Fibroblast of lung (primary cell): ENCODE measurements around the gene UGT1A10. TPM values are rescaled to one million over a fixed set of nuclear protein-coding genes. Genes with fewer than 3 reads are reported as not detected.

Source experiments
- DNase-seq, 2 donors: peaks; one replicate each; pipeline versions ENCODE4 v3.0.0 to v3.0.0-alpha.2; 2010; ENCODE audit warnings: low read depth in 2 of 2
- H2AFZ ChIP-seq: 2 replicates; pipeline ENCODE4 v1.5.1; 2012; ENCODE audit warnings: low read length, control low read depth, inconsistent platforms
- H3K27ac ChIP-seq: 2 replicates; pipeline ENCODE4 v1.5.1; 2011; ENCODE audit warnings: low read length, control low read depth; ENCODE audit not compliant: insufficient read depth
- H3K27me3 ChIP-seq: 2 replicates; pipeline ENCODE4 v1.5.1; 2011; ENCODE audit warnings: mild to moderate bottlenecking, low read length; ENCODE audit not compliant: control insufficient read depth, insufficient read depth
- H3K36me3 ChIP-seq: 2 replicates; pipeline ENCODE4 v1.5.1; 2011; ENCODE audit warnings: low read length; ENCODE audit not compliant: control insufficient read depth, insufficient read depth
- H3K4me1 ChIP-seq: 2 replicates; pipeline ENCODE4 v1.5.1; 2011; ENCODE audit warnings: low read length; ENCODE audit not compliant: control insufficient read depth, insufficient read depth; ENCODE audit errors: extremely low read depth
- H3K4me2 ChIP-seq: 2 replicates; pipeline ENCODE4 v1.5.1; 2011; ENCODE audit warnings: low read length, control low read depth; ENCODE audit not compliant: insufficient read depth; ENCODE audit errors: extremely low read depth
- H3K4me3 ChIP-seq, 4 experiments: fragments of 200-600 bp in 1 of 4; sonication (generic) in 1 of 4; replicated peaks in 1 of 4; 2 replicates each; pipeline ENCODE4 v1.5.1; 2011 to 2016; ENCODE audit warnings: low read length in 4 of 4, low read depth in 3 of 4, mild to moderate bottlenecking in 3 of 4, control low read depth in 2 of 4, inconsistent platforms in 1 of 4, mixed read lengths in 1 of 4; ENCODE audit not compliant: insufficient read depth in 1 of 4; ENCODE audit errors: control extremely low read depth in 1 of 4
- H3K79me2 ChIP-seq: 2 replicates; pipeline ENCODE4 v1.5.1; 2012; ENCODE audit warnings: mild to moderate bottlenecking, low read length, inconsistent platforms; ENCODE audit not compliant: control insufficient read depth, insufficient read depth
- H3K9ac ChIP-seq: 2 replicates; pipeline ENCODE4 v1.5.1; 2011; ENCODE audit warnings: mild to moderate bottlenecking, low read length, control low read depth; ENCODE audit not compliant: insufficient read depth
- H3K9me3 ChIP-seq: 2 replicates; pipeline ENCODE4 v1.5.1; 2012; ENCODE audit warnings: low read depth, low read length; ENCODE audit not compliant: control insufficient read depth, insufficient read depth
- H4K20me1 ChIP-seq: 2 replicates; pipeline ENCODE4 v1.5.1; 2011; ENCODE audit warnings: low read length; ENCODE audit not compliant: control insufficient read depth, insufficient read depth; ENCODE audit errors: extremely low read depth
- EZH2 ChIP-seq: IDR thresholded peaks from 2 replicates; pipeline ENCODE4 v1.5.1; 2012; ENCODE audit warnings: low read length, control low read depth, mild to moderate bottlenecking; ENCODE audit errors: missing control alignments
- polyA plus RNA-seq, 2 donors: library from polyadenylated mRNA; depleted of rRNA in 1 of 2; stranded (reverse) in 1 of 2; unstranded in 1 of 2; fragments of >200 nt; gene quantifications; 2 replicates each; pipeline ENCODE4 v1.2.1, GENCODE V29; 2011 to 2012; ENCODE audit warnings: missing spikeins in 1 of 2
- total RNA-seq: library from RNA; depleted of rRNA; stranded (reverse); fragments of >200 nt; gene quantifications from 2 replicates; pipeline ENCODE4 v1.2.1, GENCODE V29; 2014
- TF ChIP-seq, protein P1 (sequence below), 2 donors: IDR thresholded peaks in 1 of 2; conservative IDR thresholded peaks in 1 of 2; 1 replicate in 1 of 2; 2 replicates in 1 of 2; pipeline ENCODE4 v1.5.1; 2011 to 2012; ENCODE audit warnings: low read length in 2 of 2, control low read depth in 1 of 2, inconsistent platforms in 1 of 2, low read depth in 1 of 2, mild to moderate bottlenecking in 1 of 2

Gene UGT1A10
- total and polyA plus RNA-seq, 2 donors (not counting 1 experiment from before 2014, with no cell fraction given): not detected

DNA sequence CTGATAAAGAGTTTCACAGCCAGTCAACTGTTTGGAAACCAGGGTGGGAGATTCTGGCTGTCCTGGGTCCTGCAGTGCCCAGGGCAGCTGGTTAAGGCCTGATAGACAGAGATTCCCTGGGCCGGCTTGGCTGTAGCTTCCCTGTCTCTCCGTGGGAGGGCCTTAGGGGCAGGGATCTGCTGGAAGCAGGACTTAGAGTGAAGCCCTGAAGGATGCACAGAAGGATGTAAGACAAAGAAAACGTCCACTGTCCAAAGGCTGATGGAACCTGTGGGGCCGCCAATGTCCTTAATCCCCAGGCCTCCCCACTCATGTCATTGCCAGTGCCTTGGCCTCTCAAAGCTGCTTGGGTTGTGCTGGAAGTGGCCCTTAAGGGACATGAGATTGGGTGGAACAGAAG is 174.8 kb downstream of the UGT1A10 start:
- no peak overlapping the region for H3K4me2 ChIP-seq
- H3K27me3 ChIP-seq: no peaks in the 10 kb centered on the region
- no peak for TF ChIP-seq EZH2
- TF ChIP-seq, protein P1, sequence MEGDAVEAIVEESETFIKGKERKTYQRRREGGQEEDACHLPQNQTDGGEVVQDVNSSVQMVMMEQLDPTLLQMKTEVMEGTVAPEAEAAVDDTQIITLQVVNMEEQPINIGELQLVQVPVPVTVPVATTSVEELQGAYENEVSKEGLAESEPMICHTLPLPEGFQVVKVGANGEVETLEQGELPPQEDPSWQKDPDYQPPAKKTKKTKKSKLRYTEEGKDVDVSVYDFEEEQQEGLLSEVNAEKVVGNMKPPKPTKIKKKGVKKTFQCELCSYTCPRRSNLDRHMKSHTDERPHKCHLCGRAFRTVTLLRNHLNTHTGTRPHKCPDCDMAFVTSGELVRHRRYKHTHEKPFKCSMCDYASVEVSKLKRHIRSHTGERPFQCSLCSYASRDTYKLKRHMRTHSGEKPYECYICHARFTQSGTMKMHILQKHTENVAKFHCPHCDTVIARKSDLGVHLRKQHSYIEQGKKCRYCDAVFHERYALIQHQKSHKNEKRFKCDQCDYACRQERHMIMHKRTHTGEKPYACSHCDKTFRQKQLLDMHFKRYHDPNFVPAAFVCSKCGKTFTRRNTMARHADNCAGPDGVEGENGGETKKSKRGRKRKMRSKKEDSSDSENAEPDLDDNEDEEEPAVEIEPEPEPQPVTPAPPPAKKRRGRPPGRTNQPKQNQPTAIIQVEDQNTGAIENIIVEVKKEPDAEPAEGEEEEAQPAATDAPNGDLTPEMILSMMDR (conservative IDR thresholded peaks at IDR 0.05 in 1 of 2, IDR thresholded peaks at IDR 0.05 in 1 of 2; ENCODE audit: low read depth in 1 of 2, low read length in 2 of 2): no peak
- H3K79me2 ChIP-seq: no peaks in the 10 kb centered on the region
- no peak overlapping the region for H3K4me3 ChIP-seq
- H3K4me1 ChIP-seq: no peaks in the 10 kb centered on the region
- H4K20me1 ChIP-seq: no peaks in the 10 kb centered on the region
- H2AFZ ChIP-seq: no peak overlapping the region
- no peak overlapping the region for H3K27ac ChIP-seq
- DNase-seq: no peak
- no peaks in the 10 kb centered on the region for H3K36me3 ChIP-seq
- no peaks in the 10 kb centered on the region for H3K9me3 ChIP-seq
- H3K9ac ChIP-seq: no peak overlapping the region

DNA sequence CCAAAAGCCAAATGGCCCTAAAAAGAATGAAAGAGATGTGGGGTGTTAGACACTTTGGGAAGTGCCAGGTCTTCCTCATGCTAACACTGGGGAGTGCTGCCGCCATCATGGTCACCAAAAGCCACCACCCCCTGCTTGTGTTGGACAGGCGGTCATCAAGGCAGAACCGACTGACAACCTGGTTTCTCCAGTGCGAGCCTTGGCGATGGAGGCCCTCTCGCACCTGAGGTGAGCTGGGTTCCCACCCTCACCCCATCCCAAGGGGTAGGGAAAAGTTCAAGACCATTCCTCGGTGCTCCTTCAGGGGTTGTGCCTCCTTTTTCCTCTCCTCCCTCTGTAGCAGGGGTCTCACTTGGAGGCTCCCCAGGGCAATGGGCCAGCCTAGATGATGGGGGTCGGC is 175.5 kb downstream of the UGT1A10 start:
- no peak overlapping the region for H2AFZ ChIP-seq
- no peaks in the 10 kb centered on the region for H3K9me3 ChIP-seq
- no peak overlapping the region for H3K4me3 ChIP-seq
- TF ChIP-seq, protein P1 (conservative IDR thresholded peaks at IDR 0.05 in 1 of 2, IDR thresholded peaks at IDR 0.05 in 1 of 2; ENCODE audit: low read depth in 1 of 2, low read length in 2 of 2): no peak
- TF ChIP-seq EZH2: no peak
- H3K9ac ChIP-seq: no peak overlapping the region
- H3K27me3 ChIP-seq: no peaks in the 10 kb centered on the region
- H3K4me2 ChIP-seq: no peak overlapping the region
- no peak overlapping the region for H3K27ac ChIP-seq
- no peaks in the 10 kb centered on the region for H3K79me2 ChIP-seq
- H4K20me1 ChIP-seq: no peaks in the 10 kb centered on the region
- H3K36me3 ChIP-seq: no peaks in the 10 kb centered on the region
- H3K4me1 ChIP-seq: no peaks in the 10 kb centered on the region
- no peak for DNase-seq

DNA sequence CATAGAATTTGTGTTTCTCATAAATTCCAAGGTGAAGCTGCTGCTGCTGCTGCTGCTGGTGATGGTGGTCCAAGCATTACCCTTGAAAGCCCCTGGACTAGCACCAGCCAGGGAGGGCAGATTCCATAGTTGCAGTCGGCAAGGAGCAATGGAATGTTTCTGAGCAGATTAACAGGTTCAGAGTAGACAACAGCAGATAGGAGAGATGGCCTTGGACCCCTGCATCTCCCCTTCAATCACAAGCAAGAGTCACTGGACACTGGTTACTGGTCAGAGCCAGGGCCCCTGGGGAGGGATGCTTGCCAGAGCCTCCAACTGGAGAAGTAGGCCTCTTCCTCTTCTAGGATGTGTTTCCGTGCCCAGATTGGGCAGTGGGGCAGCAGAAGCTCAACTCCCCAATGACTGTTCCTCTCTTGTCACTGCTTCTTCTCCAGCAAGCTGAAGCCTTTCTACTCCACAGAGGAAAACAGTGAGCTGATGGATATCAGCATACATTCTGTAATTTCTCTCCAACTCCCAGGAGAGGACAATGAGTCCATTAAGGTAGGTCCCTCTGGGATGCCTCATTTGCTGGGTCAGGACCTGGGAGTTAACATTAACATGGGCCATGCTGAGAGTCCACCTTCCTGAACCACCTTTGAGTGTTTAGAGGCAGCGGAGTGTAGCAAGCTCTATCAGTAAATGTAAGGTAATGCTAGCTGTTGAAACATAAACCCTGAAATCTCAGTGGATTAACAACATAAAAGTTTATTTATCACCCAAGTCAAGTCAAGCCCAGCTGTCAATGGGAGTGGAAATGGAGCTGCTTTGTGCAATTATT is 177.2 kb downstream of the UGT1A10 start:
- Histone ChIP-seq H3K9ac (no peak overlapping the region), H2AFZ (no peak overlapping the region), H3K27me3 (no peaks in the 10 kb centered on the region), H4K20me1 (no peaks in the 10 kb centered on the region), H3K36me3 (no peaks in the 10 kb centered on the region), H3K79me2 (no peaks in the 10 kb centered on the region), H3K9me3 (no peaks in the 10 kb centered on the region), H3K4me3 (no peak overlapping the region), H3K4me2 (no peak overlapping the region), H3K27ac (no peak overlapping the region), H3K4me1 (no peaks in the 10 kb centered on the region)
- DNase-seq: no peak
- TF ChIP-seq, protein P1 (conservative IDR thresholded peaks at IDR 0.05 in 1 of 2, IDR thresholded peaks at IDR 0.05 in 1 of 2; ENCODE audit: low read depth in 1 of 2, low read length in 2 of 2): no peak
